ENCODE measurements around the gene IGDCC3.

- no peak for TF ChIP-seq POLR2A (IDR thresholded peaks at IDR 0.05)
- no peak for TF ChIP-seq POLR2AphosphoS5 (IDR thresholded peaks at IDR 0.05)
These were observed 17.3 kb downstream of the IGDCC3 start for GRCh38 chr15:65360506-65360905.

All from upper lobe of left lung (tissue), 4 donors.